Measurements from ENCODE around the gene PHACTR2.

Gene PHACTR2

GRCh38 chr6:143675382-143675900, 2.3 kb upstream of the PHACTR2 start:
- no peak for DNase-seq (ENCODE audit: low read depth in 2 of 2, low spot score in 1 of 2)

DNA sequence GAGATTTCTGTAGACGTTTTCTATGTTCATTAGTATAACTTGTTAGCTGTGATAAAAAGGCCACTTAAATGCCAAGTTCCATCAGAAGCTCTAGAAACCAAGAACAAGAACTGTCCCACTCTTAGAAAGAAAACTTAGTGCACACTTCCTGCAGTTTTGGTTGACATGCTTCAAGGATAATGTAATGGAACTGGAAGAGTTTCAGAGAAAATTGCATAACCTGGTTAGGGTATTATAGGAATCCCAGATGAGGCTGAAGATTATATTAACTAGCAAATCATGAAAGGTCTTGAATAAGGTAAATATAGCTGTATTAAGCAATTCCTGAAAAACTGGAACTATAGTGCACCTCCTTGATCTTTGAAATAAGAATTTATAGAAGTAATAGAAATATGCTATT, 1.8 kb upstream of the PHACTR2 start:
- no peak for DNase-seq (ENCODE audit: low read depth in 2 of 2, low spot score in 1 of 2)

DNA sequence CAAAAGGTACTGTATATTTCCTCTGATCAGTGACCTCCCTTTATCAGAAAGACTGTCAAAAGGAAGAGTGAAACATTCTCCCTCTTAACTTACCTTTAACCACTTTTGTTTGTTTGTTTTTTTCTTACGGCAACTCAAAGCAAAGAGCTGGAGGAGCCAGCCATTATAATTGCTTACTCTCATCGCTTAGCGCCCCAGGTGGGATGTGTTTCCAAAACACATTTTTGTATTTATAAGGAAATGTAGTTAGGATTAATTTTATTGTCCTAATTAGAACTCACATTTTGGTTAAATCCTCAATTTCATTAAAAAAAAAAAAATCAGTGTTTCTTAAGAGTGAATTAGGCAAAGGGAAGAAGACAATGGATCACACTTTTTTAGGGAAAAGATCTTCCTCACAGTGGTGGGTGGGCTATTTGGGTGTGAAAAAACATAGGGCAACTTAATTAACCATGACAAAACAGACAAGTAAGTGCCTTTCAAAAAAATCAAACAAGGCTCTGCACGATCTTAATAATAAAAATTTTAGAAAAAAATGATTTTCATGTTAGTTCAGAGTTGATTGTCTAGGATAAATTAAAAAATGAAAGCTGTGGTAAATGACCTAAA, 1.2 kb upstream of the PHACTR2 start:
- DNase-seq (ENCODE audit: low read depth in 2 of 2, low spot score in 1 of 2), result no peak

DNA sequence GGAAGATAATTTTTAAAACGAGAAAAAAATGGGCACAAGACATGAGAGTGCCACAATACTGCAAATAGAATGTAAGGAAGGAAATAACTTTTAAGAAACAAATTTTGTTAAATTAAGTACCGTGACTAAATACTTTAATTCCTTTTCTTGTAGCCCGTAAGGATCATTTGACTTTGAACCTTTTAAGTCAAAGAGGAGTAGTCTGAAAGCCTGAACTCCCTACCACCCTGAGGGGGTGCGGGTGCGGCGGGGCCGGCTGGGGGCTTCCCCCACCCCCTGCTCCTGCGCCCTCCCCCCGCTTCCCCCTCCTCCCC, 231 bp upstream of the PHACTR2 start:
- DNase-seq (ENCODE audit: low read depth in 2 of 2, low spot score in 1 of 2), result no peak

DNA sequence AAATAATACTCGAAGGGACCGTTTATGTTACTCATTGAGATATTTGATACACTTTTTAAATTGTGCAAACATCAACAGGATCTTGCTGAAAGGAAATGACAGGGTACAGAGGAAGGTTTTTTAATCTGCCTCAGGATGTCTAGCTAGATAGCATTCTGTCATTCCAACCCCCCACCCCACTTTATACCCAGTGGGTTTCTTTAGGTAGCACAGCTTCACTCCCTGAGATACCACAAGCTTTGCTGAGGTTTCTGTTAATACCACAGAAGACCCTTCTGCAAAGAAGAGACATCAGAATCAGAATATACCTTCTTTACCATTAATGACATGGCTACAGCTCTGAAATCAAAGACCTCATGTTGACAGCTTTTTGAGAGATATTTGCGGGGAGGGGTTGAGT, 1.3 kb downstream of the PHACTR2 start:
- DNase-seq (ENCODE audit: low read depth in 2 of 2, low spot score in 1 of 2), result no peak

DNA sequence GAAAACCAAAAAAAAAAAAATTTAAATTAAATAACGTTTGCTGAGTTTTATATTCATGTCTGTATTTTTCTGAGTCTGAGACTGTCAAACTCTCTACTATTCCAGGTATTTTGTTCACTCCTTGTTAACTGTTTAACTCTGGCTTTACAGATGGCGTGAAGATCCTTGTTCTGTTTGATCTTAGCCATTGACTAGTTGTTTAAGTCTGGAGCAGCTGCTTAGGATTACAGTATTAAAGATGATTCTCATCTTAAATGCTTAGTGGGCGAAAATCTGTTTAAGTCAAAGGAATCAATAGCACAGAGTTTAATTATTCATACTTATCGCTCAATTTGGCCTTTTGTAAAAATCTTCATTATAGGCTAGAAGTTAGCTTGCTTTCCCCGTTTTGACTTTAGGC, 2.4 kb downstream of the PHACTR2 start:
- no peak for DNase-seq (ENCODE audit: low read depth in 2 of 2, low spot score in 1 of 2)

GRCh38 chr6:143682805-143683204, 5.0 kb downstream of the PHACTR2 start:
- no peak for DNase-seq (ENCODE audit: low read depth in 2 of 2, low spot score in 1 of 2)

GRCh38 chr6:143684486-143684885, 6.7 kb downstream of the PHACTR2 start:
- no peak for DNase-seq (ENCODE audit: low read depth in 2 of 2, low spot score in 1 of 2)

DNA sequence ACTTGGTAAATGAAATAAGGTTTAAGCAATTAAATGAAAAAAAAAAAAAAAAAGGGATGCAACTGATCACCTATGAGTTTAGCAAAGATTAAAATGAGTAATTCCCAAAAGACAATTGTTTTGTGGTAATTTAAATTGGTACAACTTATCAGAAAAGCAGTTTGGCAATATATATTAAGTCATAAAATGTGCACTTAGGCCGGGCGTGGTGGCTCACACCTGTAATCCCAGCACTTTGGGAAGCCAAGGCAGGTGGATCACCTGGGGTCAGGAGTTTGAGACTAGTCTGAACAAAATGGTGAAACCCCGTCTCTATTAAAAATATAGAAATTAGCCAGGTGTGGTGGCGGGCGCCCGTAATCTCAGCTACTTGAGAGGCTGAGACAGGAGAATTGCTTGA, 7.9 kb downstream of the PHACTR2 start:
- no peak for DNase-seq (ENCODE audit: low read depth in 2 of 2, low spot score in 1 of 2)

DNA sequence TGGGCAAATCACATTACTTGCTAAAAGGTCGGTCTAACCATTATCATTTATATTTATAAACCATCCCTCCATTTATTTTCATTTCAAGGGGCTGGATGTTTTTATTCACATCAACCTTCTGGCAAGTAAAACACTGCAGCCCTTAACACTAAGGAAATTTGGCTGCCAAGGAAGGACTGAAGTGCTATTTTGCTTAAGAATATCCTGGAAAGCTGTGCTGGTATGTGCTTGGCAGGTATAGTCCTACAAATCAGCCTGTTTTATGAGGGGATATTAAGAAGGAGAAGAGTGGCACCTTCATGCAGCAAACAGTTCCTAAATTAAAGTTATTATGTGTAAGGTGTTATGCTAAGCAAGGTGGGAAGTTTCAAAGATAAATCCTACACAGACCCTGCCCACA, 9.8 kb downstream of the PHACTR2 start:
- no peak for DNase-seq (ENCODE audit: low read depth in 2 of 2, low spot score in 1 of 2)

DNA sequence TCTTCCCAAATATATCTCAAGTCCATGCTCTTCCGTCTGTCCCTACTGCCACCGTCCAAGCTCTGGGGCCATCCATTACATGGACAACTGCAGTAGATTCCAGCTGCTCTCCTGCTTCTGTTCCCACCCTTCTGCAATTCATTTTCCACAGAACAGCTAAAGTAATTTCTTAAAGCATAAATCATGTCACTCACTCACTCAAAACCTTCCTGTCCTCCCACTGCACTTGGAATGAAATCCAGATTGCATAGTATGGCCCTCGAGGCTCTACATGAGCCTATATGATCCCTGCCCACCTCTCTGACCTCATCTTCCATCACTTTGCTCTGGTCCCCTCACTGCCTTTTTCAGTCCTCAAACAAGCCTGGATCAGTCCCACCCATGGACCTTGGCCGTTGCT, 10.9 kb downstream of the PHACTR2 start:
- no peak for DNase-seq (ENCODE audit: low read depth in 2 of 2, low spot score in 1 of 2)

GRCh38 chr6:143689852-143690251, 12.1 kb downstream of the PHACTR2 start:
- DNase-seq (ENCODE audit: low read depth in 2 of 2, low spot score in 1 of 2), result no peak

DNA sequence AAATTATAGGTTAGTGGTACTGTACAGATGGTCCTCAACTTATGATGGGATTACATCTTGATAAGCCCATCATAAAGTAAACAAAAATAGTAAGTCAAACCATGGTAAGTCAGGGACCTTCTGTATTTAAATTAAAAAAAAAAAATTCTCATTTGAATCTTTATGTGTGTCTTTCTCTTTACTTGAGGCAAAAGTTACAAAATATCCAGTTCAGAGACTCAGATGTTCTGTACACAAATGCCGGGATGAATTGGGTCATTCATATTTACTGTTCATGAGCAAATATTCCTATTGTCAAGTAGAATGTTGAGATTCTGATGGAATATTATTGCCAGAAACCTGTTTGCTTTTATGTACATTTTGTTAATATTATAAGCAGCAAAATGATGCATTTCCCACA, 13.4 kb downstream of the PHACTR2 start:
- no peak for DNase-seq (ENCODE audit: low read depth in 2 of 2, low spot score in 1 of 2)

DNA sequence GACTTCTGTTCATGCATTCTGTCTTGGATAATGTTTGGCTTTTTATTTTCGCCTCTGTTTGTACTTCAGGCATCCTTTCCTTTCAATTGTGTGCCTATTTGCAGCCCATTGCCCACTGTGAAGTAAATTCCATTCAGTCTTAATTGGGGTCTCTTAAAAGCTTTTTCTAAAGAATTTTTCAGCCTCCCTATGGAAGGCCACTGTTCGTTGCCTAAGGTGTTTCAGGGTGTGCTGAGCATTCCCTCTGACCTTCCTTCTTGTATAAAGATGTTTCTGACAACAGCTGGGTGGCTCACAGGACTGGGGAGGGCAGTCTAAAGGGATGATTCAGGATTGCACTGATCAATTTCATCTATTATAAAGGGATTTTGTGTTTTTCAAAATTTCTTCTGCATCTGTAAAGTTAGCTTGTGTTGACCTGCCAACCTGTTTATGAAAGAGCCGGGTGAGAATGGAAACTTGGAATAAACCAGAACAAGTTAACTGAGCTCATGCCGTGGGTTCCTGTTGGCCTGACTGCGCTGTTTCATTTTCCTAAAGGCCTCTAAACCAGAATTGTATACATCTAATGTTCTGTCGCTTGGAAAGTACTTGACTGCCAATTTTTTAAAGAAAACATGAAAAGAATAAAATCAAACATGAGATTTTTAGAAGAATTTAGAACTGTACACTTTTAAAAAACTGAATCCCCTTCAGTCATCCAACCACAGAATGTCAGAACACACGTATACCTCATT, 14.3 kb downstream of the PHACTR2 start:
- DNase-seq (ENCODE audit: low read depth in 2 of 2, low spot score in 1 of 2), result no peak

DNA sequence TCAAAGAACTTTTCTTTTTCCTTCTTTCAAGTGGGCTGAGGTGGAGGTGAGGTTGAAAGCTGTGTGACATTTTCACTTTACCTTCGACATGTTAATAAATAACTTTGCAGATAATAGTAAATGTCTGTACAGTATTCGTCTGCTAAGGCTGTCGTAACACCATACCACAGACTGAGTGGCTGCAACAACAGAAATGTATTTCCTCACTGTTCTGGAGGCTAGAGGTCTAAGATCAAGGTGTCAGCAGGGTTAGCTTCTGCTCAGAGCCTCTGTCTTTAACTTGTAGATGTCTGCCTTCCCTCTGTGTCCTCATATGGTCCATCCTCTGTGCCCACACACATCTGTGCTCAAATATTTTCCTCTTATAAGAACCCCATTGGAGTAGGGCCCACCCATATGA, 14.9 kb downstream of the PHACTR2 start:
- DNase-seq (ENCODE audit: low read depth in 2 of 2, low spot score in 1 of 2), result no peak

DNA sequence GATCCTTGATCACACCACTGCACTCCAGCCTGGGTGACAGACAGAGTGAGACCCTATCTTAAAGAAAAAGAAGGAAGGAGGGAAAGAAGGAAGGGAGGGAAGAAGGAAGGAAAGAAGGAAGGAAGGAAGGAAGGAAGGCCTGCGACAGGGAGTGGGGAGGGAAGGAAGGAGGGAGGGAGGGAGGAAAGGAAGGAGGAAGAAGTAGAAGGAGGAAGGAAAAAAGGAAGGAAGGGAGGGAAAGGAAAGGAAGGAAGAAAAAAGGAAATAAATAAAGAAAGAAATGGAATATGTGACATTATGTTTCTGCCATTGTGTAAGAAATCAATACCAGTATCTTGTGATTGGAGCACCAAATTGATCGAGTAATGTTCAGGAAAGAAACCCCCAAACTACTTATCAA, 16.2 kb downstream of the PHACTR2 start:
- DNase-seq (ENCODE audit: low read depth in 2 of 2, low spot score in 1 of 2), result no peak

DNA sequence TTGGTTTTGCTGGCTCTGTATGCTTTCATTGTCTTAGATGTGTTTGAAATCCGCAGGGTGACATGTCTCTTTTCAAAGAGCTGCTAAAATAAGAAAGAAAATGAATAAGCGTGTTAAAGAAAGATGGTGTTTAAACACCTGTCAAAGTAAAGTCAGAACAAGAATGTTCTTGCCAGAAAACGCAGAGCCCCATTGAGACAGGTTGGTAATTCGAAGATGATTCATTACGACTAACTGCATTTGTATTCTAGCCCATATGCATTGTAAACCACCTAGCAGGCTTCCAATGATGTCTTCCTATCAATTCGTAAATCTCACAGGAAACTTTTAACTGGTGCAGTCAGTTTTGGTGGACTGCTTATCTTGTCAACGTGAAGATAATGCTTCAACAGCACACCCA, 16.8 kb downstream of the PHACTR2 start:
- DNase-seq (ENCODE audit: low read depth in 2 of 2, low spot score in 1 of 2), result no peak

DNA sequence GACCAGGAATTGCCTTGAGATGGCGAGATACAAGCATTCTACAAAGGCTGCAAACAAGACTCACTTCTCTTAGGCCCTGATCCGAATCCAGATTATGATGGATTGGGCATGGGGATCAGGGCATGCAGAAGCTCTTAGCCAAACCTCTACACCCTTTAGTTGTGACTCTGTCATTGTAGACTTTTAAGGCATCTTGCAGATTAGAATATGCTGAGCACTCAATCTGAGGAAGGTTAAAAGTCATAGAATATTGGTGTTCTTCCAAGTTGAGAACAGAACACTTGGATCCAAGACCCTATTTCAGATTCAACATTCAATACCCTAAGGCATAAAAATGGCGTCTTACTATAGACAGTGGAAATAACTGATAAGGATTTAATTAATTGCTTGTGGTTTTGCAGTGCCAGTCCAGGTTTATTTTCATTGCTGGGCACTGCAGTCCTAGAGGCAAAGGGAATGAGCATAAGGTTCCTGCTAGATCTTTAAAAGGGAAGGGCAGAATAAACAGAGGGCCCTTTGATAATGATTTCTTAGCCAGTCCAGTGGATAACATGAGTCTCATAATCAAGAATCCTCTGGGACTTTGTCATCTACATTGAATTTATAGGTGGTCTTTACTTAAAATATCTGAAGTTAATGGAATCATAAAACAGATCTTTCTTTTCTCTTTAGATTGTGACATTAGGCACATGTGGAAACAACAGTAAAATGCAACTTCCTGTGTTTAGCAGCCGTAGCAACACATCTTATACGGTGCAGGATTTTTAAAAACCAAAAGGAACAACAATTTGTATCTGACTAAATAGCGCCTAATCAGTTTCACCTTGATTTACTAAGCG, 17.6 kb downstream of the PHACTR2 start:
- no peak for DNase-seq (ENCODE audit: low read depth in 2 of 2, low spot score in 1 of 2)

DNA sequence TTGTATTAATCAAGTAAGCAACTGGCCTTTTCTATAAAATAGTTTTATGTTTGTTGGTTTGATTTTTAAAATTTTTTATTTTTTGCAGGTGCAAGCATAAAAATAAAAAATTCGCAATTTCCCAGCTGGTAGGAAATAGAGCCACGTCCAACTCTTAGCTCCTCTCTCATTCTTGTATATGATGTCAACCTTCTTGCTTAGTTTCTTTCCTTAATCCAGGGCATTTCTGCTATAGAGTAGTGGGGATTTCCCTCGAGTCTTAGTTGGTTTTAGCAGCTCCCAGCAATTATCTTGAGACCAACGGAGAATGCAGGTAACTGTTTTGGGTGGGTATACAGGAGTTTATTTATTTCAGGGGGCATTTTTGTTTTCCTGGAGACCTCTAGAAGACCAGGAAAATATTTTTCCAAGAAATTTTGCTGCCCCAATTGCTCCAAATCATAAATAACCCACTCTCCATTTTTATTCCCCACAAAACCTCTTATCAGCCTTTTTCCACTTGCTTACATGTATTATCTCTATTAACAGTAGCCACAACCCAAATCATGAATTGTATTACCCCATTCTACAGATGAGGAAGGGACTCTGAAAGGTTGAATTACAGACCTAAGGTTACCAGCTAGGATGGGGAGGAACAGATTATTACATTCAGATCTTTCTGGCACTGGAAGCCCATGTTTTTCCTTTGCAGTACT, 18.4 kb downstream of the PHACTR2 start:
- DNase-seq (ENCODE audit: low read depth in 2 of 2, low spot score in 1 of 2), result no peak

DNA sequence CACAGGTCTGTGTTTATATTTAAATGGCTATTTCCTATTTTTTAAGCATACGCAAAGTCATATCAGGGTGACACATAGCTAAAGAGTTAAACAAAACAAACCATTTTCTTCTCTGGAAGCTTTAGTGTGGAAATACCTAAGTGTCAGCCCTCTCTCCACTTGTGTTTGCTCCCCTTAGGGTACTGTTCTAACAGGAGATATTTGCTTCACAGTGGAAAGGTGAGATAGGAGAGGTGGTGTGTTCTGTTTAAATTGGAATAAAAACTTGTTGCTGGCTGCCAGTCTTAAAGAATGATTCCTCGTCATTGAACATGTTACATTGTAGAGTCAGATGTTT, 18.9 kb downstream of the PHACTR2 start:
- DNase-seq (ENCODE audit: low read depth in 2 of 2, low spot score in 1 of 2), result no peak

DNA sequence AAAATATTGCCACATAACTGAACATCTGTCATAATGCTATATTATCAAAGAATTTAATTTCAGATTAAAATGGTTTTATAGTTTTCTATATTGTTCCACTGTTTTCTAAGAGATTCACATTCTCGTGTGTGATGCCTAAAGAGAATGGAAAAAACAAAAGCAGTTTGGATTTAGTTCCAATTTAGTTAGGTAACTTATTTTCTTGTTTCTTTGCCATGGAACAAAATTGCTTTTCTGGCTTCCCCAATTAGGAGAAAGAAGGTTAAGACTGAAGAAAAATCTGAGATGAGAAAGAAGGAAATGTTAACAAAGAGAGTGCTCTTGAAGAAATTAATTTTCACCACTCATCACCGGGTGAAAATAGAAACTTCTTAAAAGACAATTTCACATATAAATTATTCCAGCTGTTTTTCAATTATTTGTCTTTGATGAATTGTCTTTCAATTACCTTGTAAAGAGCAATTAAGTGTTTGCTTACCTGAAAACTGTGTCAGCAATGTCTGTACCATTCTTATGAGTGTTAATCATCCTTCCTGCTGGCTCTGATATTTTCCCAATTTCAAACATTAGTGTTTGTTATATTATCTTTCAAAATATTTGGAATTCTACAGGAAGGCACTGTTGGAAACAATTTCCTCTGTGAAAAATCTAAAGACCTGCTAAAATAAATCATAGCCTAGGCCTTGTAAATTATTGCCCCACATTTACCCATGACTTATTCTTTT, 19.5 kb downstream of the PHACTR2 start:
- no peak for DNase-seq (ENCODE audit: low read depth in 2 of 2, low spot score in 1 of 2)

Data from stimulated activated CD8-positive, alpha-beta memory T cell treated with anti-CD3 and anti-CD28 coated beads, Interleukin-4, amount 100 ng/mL, for 1 hour (primary cell).